Measurements from ENCODE around the gene HEPN1. TPM values are rescaled to one million over a fixed set of nuclear protein-coding genes. Genes with fewer than 3 reads are reported as not detected.

The HEPN1 gene
- total and polyA plus RNA-seq, 9 of the 15 experiments (the other 6 are each of a cell fraction or from before 2014, with no cell fraction given) = not detected

GRCh38 chr11:124951341-124951740 lies 32.3 kb downstream of the HEPN1 start:
- in situ Hi-C loops (cut with MboI) = loop anchor here (25.0 kb wide), 2 partner anchors 386 to 936 kb away; partner anchors contain the start of gene HYLS1
- Histone ChIP-seq H3K27me3 (ENCODE audit: control insufficient read depth in 2 of 2, insufficient read depth in 2 of 2, low read length in 2 of 2) (peaks cover 0 to 13% of the 10 kb centered on the region in 2 experiments; a peak in 2 of 5 replicates), H3K79me2 (ENCODE audit: control insufficient read depth, insufficient read depth, low read length) (no peaks in the 10 kb centered on the region), H3K9me3 (replicated peaks; ENCODE audit: control insufficient read depth, insufficient read depth, low read depth, low read length) (no peaks in the 10 kb centered on the region), H3K27ac (ENCODE audit: extremely low read depth, low read depth, low read length) (no peak overlapping the region), H2AFZ (ENCODE audit: low read depth, low read length) (no peak overlapping the region), H3K4me3 (no peak overlapping the region), H4K20me1 (replicated peaks; ENCODE audit: control insufficient read depth, insufficient read depth, low read length) (no peaks in the 10 kb centered on the region), H3K9me1 (ENCODE audit: control insufficient read depth, insufficient read depth, low read length) (no peaks in the 10 kb centered on the region), H3K36me3 (ENCODE audit: control insufficient read depth, insufficient read depth, low read length) (no peaks in the 10 kb centered on the region), H3K4me2 (ENCODE audit: insufficient read depth, low read length) (no peak overlapping the region), H3K9ac (ENCODE audit: insufficient read depth in 1 of 2, low read depth in 2 of 2, low read length in 2 of 2) (no peak overlapping the region), H3K4me1 (replicated peaks in 1 of 2; ENCODE audit: control insufficient read depth in 2 of 2, insufficient read depth in 2 of 2, low read length in 2 of 2) (peaks cover 5 to 7% of the 10 kb centered on the region in 2 experiments; a peak in 3 of 5 replicates)
- ATAC-seq = no peak
- WGBS (ENCODE audit: insufficient coverage, low coverage, missing lambda C conversion rate) = 8% methylated on average over 2 of the region's 3 CpGs
- no peak for TF ChIP-seq HMGXB4 (CRISPR knock-in tag; IDR thresholded peaks at IDR 0.05)
- no peak for TF ChIP-seq PTTG1 (tag; IDR thresholded peaks at IDR 0.05; ENCODE audit: low read depth)
- TF ChIP-seq, protein P1, sequence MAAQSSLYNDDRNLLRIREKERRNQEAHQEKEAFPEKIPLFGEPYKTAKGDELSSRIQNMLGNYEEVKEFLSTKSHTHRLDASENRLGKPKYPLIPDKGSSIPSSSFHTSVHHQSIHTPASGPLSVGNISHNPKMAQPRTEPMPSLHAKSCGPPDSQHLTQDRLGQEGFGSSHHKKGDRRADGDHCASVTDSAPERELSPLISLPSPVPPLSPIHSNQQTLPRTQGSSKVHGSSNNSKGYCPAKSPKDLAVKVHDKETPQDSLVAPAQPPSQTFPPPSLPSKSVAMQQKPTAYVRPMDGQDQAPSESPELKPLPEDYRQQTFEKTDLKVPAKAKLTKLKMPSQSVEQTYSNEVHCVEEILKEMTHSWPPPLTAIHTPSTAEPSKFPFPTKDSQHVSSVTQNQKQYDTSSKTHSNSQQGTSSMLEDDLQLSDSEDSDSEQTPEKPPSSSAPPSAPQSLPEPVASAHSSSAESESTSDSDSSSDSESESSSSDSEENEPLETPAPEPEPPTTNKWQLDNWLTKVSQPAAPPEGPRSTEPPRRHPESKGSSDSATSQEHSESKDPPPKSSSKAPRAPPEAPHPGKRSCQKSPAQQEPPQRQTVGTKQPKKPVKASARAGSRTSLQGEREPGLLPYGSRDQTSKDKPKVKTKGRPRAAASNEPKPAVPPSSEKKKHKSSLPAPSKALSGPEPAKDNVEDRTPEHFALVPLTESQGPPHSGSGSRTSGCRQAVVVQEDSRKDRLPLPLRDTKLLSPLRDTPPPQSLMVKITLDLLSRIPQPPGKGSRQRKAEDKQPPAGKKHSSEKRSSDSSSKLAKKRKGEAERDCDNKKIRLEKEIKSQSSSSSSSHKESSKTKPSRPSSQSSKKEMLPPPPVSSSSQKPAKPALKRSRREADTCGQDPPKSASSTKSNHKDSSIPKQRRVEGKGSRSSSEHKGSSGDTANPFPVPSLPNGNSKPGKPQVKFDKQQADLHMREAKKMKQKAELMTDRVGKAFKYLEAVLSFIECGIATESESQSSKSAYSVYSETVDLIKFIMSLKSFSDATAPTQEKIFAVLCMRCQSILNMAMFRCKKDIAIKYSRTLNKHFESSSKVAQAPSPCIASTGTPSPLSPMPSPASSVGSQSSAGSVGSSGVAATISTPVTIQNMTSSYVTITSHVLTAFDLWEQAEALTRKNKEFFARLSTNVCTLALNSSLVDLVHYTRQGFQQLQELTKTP (IDR thresholded peaks at IDR 0.05; ENCODE audit: low read depth in 1 of 2, partially characterized antibody in 2 of 2) = no peak
- intact Hi-C loops (cut with micrococcal nuclease) = no loop called here
- ChIA-PET POLR2A (no interaction called here), CTCF (ENCODE audit: low intra/inter-chr PET ratio) (no interaction called here)
- BruUV-seq (replicated peaks) = no TSS peak
- FAIRE-seq = no peak
- no peak for DNase-seq (ENCODE audit: extremely low read depth in 1 of 4, low spot score in 3 of 4)

Data from K562 (cell line).